ENCODE data around the gene ITSN1. TPM values are rescaled to one million over a fixed set of nuclear protein-coding genes. Genes with fewer than 3 reads are reported as not detected.

ITSN1 gene
- total RNA-seq, 1 donor: 57.0 TPM

DNA sequence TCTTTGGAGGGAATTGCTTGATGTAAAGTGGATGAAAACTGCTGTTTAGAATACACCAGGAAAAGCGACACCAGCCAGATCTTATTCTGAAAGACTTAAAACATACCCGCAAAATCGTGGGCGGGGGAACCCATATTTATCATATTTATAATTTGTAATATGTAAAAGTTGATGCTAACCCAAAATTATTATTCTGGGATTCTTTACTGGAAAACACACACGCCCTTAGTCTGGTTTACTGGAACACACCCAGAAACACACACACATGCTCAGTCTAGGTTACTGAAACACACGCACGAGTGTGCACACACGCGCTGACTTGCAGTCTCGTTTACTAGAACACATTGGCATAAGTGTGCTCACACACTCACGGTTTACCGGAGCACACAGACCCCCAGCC is 240.8 kb downstream of the ITSN1 start:
- DNase-seq (ENCODE audit: low read depth): no peak
- no peak overlapping the region for H3K4me3 ChIP-seq (ENCODE audit: low read depth, low read length)
- TF ChIP-seq, protein P1, sequence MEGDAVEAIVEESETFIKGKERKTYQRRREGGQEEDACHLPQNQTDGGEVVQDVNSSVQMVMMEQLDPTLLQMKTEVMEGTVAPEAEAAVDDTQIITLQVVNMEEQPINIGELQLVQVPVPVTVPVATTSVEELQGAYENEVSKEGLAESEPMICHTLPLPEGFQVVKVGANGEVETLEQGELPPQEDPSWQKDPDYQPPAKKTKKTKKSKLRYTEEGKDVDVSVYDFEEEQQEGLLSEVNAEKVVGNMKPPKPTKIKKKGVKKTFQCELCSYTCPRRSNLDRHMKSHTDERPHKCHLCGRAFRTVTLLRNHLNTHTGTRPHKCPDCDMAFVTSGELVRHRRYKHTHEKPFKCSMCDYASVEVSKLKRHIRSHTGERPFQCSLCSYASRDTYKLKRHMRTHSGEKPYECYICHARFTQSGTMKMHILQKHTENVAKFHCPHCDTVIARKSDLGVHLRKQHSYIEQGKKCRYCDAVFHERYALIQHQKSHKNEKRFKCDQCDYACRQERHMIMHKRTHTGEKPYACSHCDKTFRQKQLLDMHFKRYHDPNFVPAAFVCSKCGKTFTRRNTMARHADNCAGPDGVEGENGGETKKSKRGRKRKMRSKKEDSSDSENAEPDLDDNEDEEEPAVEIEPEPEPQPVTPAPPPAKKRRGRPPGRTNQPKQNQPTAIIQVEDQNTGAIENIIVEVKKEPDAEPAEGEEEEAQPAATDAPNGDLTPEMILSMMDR (IDR thresholded peaks at IDR 0.05; ENCODE audit: insufficient read depth, low read depth, low read length): no peak

DNA sequence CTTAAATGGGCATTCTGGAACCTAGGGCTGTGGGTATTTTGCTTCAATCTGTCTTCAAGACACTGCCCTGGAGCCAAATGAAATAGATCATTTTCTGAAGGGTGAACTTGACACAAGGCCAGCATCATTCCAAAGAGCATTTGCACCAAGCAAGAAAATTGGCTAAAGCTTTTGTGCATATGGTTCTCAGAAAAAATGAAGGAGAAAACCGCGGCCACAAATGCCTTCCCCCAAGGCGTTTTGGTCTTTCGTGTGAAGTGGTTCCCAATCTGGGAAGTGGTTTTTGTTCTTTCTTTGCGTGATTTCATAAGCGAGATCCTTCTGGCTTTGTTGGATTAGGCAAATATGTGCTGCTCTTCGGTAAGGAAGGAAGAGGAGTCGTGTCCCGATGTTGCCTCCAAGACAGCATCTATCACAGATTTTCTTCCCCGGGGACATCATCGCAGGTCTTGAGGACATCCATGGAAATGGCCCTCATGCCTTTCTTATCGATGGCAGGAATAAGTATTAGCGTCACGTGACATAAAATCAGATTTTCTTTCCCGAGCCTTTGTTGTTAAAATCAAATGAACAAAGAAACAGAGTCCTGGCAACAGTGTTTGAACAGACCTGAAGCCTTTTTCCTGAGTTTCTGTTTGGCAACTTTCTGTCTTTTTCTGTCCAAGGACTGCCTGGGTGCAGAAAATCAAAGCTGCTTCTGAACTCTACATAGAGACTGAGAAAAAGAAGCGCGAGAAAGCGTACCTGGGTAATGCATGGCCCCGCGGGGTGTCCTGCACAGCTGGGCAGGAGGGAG is 242.3 kb downstream of the ITSN1 start:
- no peak overlapping the region for H3K4me3 ChIP-seq (ENCODE audit: low read depth, low read length)
- DNase-seq (ENCODE audit: low read depth): peak; percentile 27
- TF ChIP-seq, protein P1 (IDR thresholded peaks at IDR 0.05; ENCODE audit: insufficient read depth, low read depth, low read length): no peak

DNA sequence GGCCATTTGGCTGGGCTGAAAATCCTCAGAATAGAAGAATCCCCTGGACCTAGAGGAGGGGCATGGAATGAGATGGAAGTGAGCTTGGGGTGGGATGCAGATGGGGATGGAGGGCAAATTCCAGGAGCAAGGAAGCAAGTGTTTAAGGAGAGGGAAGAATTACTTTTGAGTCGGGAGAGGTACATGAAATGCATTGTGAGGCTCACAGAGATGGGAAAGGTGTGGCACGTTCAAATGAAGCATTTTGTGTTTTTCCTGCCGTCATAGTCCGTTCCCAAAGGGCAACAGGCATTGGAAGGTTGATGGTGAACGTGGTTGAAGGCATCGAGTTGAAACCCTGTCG is 242.8 kb downstream of the ITSN1 start:
- TF ChIP-seq, protein P1 (IDR thresholded peaks at IDR 0.05; ENCODE audit: insufficient read depth, low read depth, low read length): no peak
- H3K4me3 ChIP-seq (ENCODE audit: low read depth, low read length): no peak overlapping the region
- DNase-seq (ENCODE audit: low read depth): no peak

DNA sequence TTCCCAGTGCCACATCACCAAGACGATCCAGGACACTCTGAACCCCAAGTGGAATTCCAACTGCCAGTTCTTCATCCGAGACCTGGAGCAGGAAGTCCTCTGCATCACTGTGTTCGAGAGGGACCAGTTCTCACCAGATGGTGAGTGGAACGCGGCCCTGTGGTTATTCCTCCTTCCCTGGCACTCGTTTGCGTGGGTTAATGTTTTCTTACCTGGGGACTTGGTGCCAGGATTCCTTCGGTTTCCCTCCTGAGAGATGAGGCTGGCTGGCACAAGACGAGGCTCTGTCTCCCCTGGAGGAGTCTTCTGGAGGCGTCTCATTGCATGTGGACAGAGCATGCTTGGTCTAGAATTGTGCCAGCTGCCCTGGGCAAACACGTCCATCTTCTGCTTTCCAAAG is 244.0 kb downstream of the ITSN1 start:
- TF ChIP-seq, protein P1 (IDR thresholded peaks at IDR 0.05; ENCODE audit: insufficient read depth, low read depth, low read length): no peak
- no peak overlapping the region for H3K4me3 ChIP-seq (ENCODE audit: low read depth, low read length)
- DNase-seq (ENCODE audit: low read depth): no peak

DNA sequence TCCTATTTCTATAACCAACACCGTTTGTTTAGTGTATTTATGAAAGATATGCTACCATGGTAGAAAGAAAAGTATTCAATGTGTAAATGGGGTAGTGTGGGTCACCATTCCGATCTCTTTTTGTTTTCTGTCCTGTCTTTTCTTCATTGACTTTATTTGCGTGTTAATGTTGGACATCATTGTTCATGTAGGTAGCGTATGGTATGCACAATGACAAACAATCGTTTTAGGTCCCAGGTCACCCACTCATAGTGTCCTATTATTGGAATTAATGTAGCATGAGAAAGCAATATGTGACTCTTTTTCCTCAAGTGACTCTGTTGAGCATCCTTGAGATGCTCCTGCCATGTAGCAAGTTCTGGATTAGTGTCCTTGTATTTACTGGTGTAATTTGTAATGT is 247.9 kb downstream of the ITSN1 start:
- no peak overlapping the region for H3K4me3 ChIP-seq (ENCODE audit: low read depth, low read length)
- no peak for DNase-seq (ENCODE audit: low read depth)
- TF ChIP-seq, protein P1 (IDR thresholded peaks at IDR 0.05; ENCODE audit: insufficient read depth, low read depth, low read length): no peak

DNA sequence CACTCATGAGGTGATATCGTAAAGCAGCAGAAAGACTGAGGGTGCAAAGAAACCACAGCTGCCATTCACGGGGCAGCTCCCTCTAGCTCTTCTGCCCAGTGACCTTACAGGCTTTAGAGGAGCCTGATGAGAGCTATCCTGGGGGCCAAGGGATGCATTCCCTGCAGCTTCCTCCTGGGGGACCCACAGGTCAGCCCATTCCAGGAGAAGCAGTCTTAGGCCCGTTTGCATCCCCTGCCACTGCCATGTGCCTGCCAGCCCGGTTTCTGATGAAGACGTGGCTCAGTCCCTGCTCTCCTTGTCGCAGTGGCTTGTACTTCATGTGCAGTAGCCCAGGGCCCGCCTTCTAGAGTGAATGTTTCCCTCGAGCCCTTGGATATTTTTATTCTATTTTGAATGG is 250.6 kb downstream of the ITSN1 start:
- H3K4me3 ChIP-seq (ENCODE audit: low read depth, low read length): no peak overlapping the region
- no peak for DNase-seq (ENCODE audit: low read depth)
- TF ChIP-seq, protein P1 (IDR thresholded peaks at IDR 0.05; ENCODE audit: insufficient read depth, low read depth, low read length): no peak

DNA sequence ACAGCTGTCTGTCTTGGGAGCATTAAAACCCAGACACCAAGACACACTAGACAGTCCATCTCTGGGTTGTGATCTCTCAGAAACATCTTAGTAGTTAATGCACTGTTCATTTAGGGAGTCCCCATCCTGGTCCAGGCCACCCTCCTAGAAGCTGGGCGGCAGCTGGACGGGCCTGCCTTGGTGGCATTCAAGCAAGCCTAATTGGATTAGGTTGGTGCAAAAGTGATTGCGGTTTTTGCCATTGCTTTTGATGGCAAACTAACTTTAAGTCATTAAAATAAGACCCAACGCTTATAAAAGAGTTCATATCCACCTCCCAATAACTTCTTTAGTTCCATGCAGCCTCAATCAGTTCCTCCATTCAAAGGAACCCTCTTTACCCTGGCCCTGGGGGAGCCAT is 251.6 kb downstream of the ITSN1 start:
- TF ChIP-seq, protein P1 (IDR thresholded peaks at IDR 0.05; ENCODE audit: insufficient read depth, low read depth, low read length): no peak
- DNase-seq (ENCODE audit: low read depth): no peak
- H3K4me3 ChIP-seq (ENCODE audit: low read depth, low read length): no peak overlapping the region
